Neural progenitor cell (in vitro differentiated cells): ENCODE data around the gene CAV1. TPM values are rescaled to one million over a fixed set of nuclear protein-coding genes. Genes with fewer than 3 reads are reported as not detected.

Source experiments
- DNase-seq: peaks from one replicate; pipeline ENCODE4 v3.0.0-alpha.2; 2016; ENCODE audit warnings: low spot score
- H2AFZ ChIP-seq: fragments of 200-600 bp; sonication (generic); replicated peaks from 2 replicates; pipeline ENCODE4 v1.6.1; 2016; ENCODE audit warnings: antibody characterized with exemption
- H3F3A ChIP-seq: fragments of 200-600 bp; sonication (generic); 2 replicates; pipeline ENCODE4 v1.6.1; 2016; ENCODE audit warnings: antibody characterized with exemption, low read depth
- H3K27ac ChIP-seq: fragments of 200-600 bp; sonication (generic); 2 replicates; pipeline ENCODE4 v1.5.1; 2016; ENCODE audit warnings: mild to moderate bottlenecking
- H3K27me3 ChIP-seq: fragments of 200-600 bp; sonication (generic); 2 replicates; pipeline ENCODE4 v1.6.1; 2016; ENCODE audit warnings: mild to moderate bottlenecking, moderate library complexity
- H3K36me3 ChIP-seq: fragments of 200-600 bp; sonication (generic); 2 replicates; pipeline ENCODE4 v1.5.1; 2016
- H3K4me1 ChIP-seq: fragments of 200-600 bp; sonication (generic); 2 replicates; pipeline ENCODE4 v1.6.1; 2016; ENCODE audit warnings: mixed run types
- H3K4me2 ChIP-seq: fragments of 200-600 bp; sonication (generic); 2 replicates; pipeline ENCODE4 v1.6.1; 2016
- H3K4me3 ChIP-seq: fragments of 200-600 bp; sonication (generic); 2 replicates; pipeline ENCODE4 v1.5.1; 2016
- H3K79me2 ChIP-seq: fragments of 200-600 bp; sonication (generic); 2 replicates; pipeline ENCODE4 v1.6.1; 2016; ENCODE audit warnings: low read depth
- H3K9ac ChIP-seq: fragments of 200-600 bp; sonication (generic); 2 replicates; pipeline ENCODE4 v1.6.1; 2016
- H3K9me3 ChIP-seq: fragments of 200-600 bp; sonication (generic); 2 replicates; pipeline ENCODE4 v1.5.1; 2016; ENCODE audit warnings: low read depth
- H4K20me1 ChIP-seq: fragments of 200-600 bp; sonication (generic); 2 replicates; pipeline ENCODE4 v1.6.1; 2016; ENCODE audit warnings: low read depth
- H3K27ac Mint-ChIP-seq: 3 replicates; pipeline ENCODE4 v1.8.0; 2021; ENCODE audit warnings: mixed read lengths
- H3K27me3 Mint-ChIP-seq: 2 replicates; pipeline ENCODE4 v1.8.0; 2022; ENCODE audit warnings: low read depth, mild to moderate bottlenecking, inconsistent platforms, moderate library complexity, mixed read lengths; ENCODE audit not compliant: insufficient read depth
- H3K36me3 Mint-ChIP-seq: 3 replicates; pipeline ENCODE4 v1.8.0; 2021; ENCODE audit warnings: mixed read lengths
- H3K4me1 Mint-ChIP-seq: 3 replicates; pipeline ENCODE4 v1.8.0; 2021; ENCODE audit warnings: mixed read lengths
- H3K4me3 Mint-ChIP-seq: 3 replicates; pipeline ENCODE4 v1.8.0; 2021; ENCODE audit warnings: mild to moderate bottlenecking, moderate library complexity, mixed read lengths
- H3K9me3 Mint-ChIP-seq: 3 replicates; pipeline ENCODE4 v1.8.0; 2020; ENCODE audit warnings: mixed read lengths
- CTCF ChIP-seq: fragments of 200-600 bp; sonication (generic); IDR thresholded peaks from 2 replicates; pipeline ENCODE4 v1.5.1; 2017; ENCODE audit warnings: antibody characterized with exemption, mild to moderate bottlenecking
- EZH2 ChIP-seq: fragments of 200-600 bp; sonication (generic); IDR thresholded peaks from 2 replicates; pipeline ENCODE4 v1.6.1; 2017; ENCODE audit warnings: antibody characterized with exemption, mild to moderate bottlenecking, moderate library complexity
- EZH2phosphoT487 ChIP-seq: fragments of 200-600 bp; sonication (generic); IDR thresholded peaks from 2 replicates; pipeline ENCODE4 v1.6.1; 2017; ENCODE audit warnings: antibody characterized with exemption
- total RNA-seq: library from RNA; depleted of rRNA; stranded (reverse); fragments of >200 nt; gene quantifications from 2 replicates; pipeline ENCODE4 v1.2.3, GENCODE V29; 2015; ENCODE audit warnings: low replicate concordance

CAV1 gene
- total RNA-seq, 1 donor from 2014 or later, result 0.19 TPM

GRCh38 chr7:116526897-116527296 lies 2.1 kb downstream of the CAV1 start:
- no peak for DNase-seq
- H3K4me3 ChIP-seq, result peak overlapping the region; percentile 68
- Mint-ChIP-seq H3K4me3 (peak overlapping the region; percentile 91), H3K27me3 (peaks cover 32% of the 10 kb centered on the region), H3K4me1 (peaks cover 26% of the 10 kb centered on the region), H3K27ac (no peak overlapping the region), H3K36me3 (no peaks in the 10 kb centered on the region), H3K9me3 (no peaks in the 10 kb centered on the region)
- no peak overlapping the region for H3K9ac ChIP-seq
- H3K36me3 ChIP-seq, result no peaks in the 10 kb centered on the region
- no peaks in the 10 kb centered on the region for H3K79me2 ChIP-seq
- H3K9me3 ChIP-seq, result no peaks in the 10 kb centered on the region
- no peaks in the 10 kb centered on the region for H4K20me1 ChIP-seq
- peaks cover 51% of the 10 kb centered on the region for H3K27me3 ChIP-seq
- no peak overlapping the region for H3K27ac ChIP-seq
- no peaks in the 10 kb centered on the region for H3K4me1 ChIP-seq
- TF ChIP-seq EZH2 (no peak), EZH2phosphoT487 (no peak), CTCF (no peak)
- H3F3A ChIP-seq, result peaks cover 13% of the 10 kb centered on the region
- no peak overlapping the region for H2AFZ ChIP-seq
- H3K4me2 ChIP-seq, result peak overlapping the region; percentile 98

- no peak overlapping the region for H3K27ac ChIP-seq
- TF ChIP-seq EZH2 (no peak), CTCF (no peak), EZH2phosphoT487 (no peak)
- H3K4me1 Mint-ChIP-seq, result peaks cover 26% of the 10 kb centered on the region
- no peaks in the 10 kb centered on the region for H3K36me3 Mint-ChIP-seq
- H3K4me3 Mint-ChIP-seq, result peak overlapping the region; percentile 91
- peaks cover 32% of the 10 kb centered on the region for H3K27me3 Mint-ChIP-seq
- H3K36me3 ChIP-seq, result no peaks in the 10 kb centered on the region
- no peak overlapping the region for H3K4me2 ChIP-seq
- no peak overlapping the region for H3K4me3 ChIP-seq
- no peaks in the 10 kb centered on the region for H3K79me2 ChIP-seq
- no peaks in the 10 kb centered on the region for H3K4me1 ChIP-seq
- H3K9me3 Mint-ChIP-seq, result no peaks in the 10 kb centered on the region
- peaks cover 51% of the 10 kb centered on the region for H3K27me3 ChIP-seq
- H2AFZ ChIP-seq, result no peak overlapping the region
- no peak for DNase-seq
- no peak overlapping the region for H3K27ac Mint-ChIP-seq
- H3K9me3 ChIP-seq, result no peaks in the 10 kb centered on the region
- no peaks in the 10 kb centered on the region for H4K20me1 ChIP-seq
- no peak overlapping the region for H3K9ac ChIP-seq
- H3F3A ChIP-seq, result peaks cover 13% of the 10 kb centered on the region
These were observed 2.7 kb downstream of the CAV1 start for GRCh38 chr7:116527521-116527920.

- Histone ChIP-seq H3K9ac (no peak overlapping the region), H3K79me2 (no peaks in the 10 kb centered on the region), H3K4me2 (no peak overlapping the region), H3K36me3 (no peaks in the 10 kb centered on the region), H4K20me1 (no peaks in the 10 kb centered on the region), H3K27ac (no peak overlapping the region), H3K4me1 (no peaks in the 10 kb centered on the region), H3K4me3 (no peak overlapping the region), H3K27me3 (peaks cover 51% of the 10 kb centered on the region), H2AFZ (no peak overlapping the region), H3F3A (peaks cover 13% of the 10 kb centered on the region), H3K9me3 (no peaks in the 10 kb centered on the region)
- peaks cover 28% of the 10 kb centered on the region for H3K27me3 Mint-ChIP-seq
- peak overlapping the region; percentile 35 for H3K4me3 Mint-ChIP-seq
- peaks cover 26% of the 10 kb centered on the region for H3K4me1 Mint-ChIP-seq
- no peaks in the 10 kb centered on the region for H3K9me3 Mint-ChIP-seq
- no peak for DNase-seq
- TF ChIP-seq EZH2phosphoT487 (no peak), CTCF (no peak), EZH2 (no peak)
- no peaks in the 10 kb centered on the region for H3K36me3 Mint-ChIP-seq
- no peak overlapping the region for H3K27ac Mint-ChIP-seq
These were observed 3.4 kb downstream of the CAV1 start for GRCh38 chr7:116528008-116528789.
